ENCODE results near the gene MT3. TPM values are rescaled to one million over a fixed set of nuclear protein-coding genes. Genes with fewer than 3 reads are reported as not detected.
A peak's percentile ranks its signal among the peaks of the same experiment; 100 is the strongest.

MT3 gene
- total RNA-seq, 1 experiment from 2014 or later, result not detected

- Histone ChIP-seq H3K27ac (ENCODE audit: low read length) (no peak overlapping the region), H3K36me3 (ENCODE audit: control insufficient read depth, insufficient read depth, low read length) (no peaks in the 10 kb centered on the region), H3K9me3 (ENCODE audit: control insufficient read depth, insufficient read depth, low read depth, low read length) (no peaks in the 10 kb centered on the region), H3K4me1 (ENCODE audit: control insufficient read depth, insufficient read depth, low read length) (peaks cover 8% of the 10 kb centered on the region), H3K4me3 (ENCODE audit: low read depth in 2 of 2, low read length in 2 of 2) (no peak overlapping the region; a peak in 1 of 4 replicates), H3K27me3 (ENCODE audit: control insufficient read depth, insufficient read depth, low read length) (no peaks in the 10 kb centered on the region)
- DNase-seq (ENCODE audit: low read depth, low spot score), result no peak
- peak; percentile 82 for ATAC-seq
- intact Hi-C loops (cut with micrococcal nuclease; ENCODE audit: unreplicated experiment), result loop anchor here (2.0 kb wide), 1 partner anchor 86 kb away; no protein-coding TSS in a partner anchor
- CTCF ChIA-PET, result interaction anchor here (0.6 to 1.1 kb wide), 5 partner anchors 14 to 114 kb away, joined by 3 to 12 read pairs (median 6); no protein-coding TSS in a partner anchor
- BruUV-seq (replicated peaks), result no TSS peak
- POLR2A ChIA-PET, result no interaction called here
- in situ Hi-C loops (cut with HindIII; ENCODE audit: low pct_unique_long_range_greater_than_20kb, low sequenced_read_pairs), result no loop called here
- TF ChIP-seq, protein P1, sequence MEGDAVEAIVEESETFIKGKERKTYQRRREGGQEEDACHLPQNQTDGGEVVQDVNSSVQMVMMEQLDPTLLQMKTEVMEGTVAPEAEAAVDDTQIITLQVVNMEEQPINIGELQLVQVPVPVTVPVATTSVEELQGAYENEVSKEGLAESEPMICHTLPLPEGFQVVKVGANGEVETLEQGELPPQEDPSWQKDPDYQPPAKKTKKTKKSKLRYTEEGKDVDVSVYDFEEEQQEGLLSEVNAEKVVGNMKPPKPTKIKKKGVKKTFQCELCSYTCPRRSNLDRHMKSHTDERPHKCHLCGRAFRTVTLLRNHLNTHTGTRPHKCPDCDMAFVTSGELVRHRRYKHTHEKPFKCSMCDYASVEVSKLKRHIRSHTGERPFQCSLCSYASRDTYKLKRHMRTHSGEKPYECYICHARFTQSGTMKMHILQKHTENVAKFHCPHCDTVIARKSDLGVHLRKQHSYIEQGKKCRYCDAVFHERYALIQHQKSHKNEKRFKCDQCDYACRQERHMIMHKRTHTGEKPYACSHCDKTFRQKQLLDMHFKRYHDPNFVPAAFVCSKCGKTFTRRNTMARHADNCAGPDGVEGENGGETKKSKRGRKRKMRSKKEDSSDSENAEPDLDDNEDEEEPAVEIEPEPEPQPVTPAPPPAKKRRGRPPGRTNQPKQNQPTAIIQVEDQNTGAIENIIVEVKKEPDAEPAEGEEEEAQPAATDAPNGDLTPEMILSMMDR (IDR thresholded peaks at IDR 0.05), result peak; percentile 79
- no peak for TF ChIP-seq TCF7L2 (IDR thresholded peaks at IDR 0.05; ENCODE audit: low read depth, low read length)
Observed at GRCh38 chr16:56600398-56600999, 11.2 kb downstream of the MT3 start.

GRCh38 chr16:56601325-56601724 lies 12.0 kb downstream of the MT3 start:
- Histone ChIP-seq H3K36me3 (ENCODE audit: control insufficient read depth, insufficient read depth, low read length) (no peaks in the 10 kb centered on the region), H3K4me3 (ENCODE audit: low read depth in 2 of 2, low read length in 2 of 2) (no peak overlapping the region), H3K27ac (ENCODE audit: low read length) (no peak overlapping the region), H3K4me1 (ENCODE audit: control insufficient read depth, insufficient read depth, low read length) (peaks cover 16% of the 10 kb centered on the region), H3K9me3 (ENCODE audit: control insufficient read depth, insufficient read depth, low read depth, low read length) (no peaks in the 10 kb centered on the region), H3K27me3 (ENCODE audit: control insufficient read depth, insufficient read depth, low read length) (no peaks in the 10 kb centered on the region)
- peak; percentile 36; the same call in 1 of the 2 replicates for ATAC-seq
- no TSS peak for BruUV-seq (replicated peaks)
- in situ Hi-C loops (cut with HindIII; ENCODE audit: low pct_unique_long_range_greater_than_20kb, low sequenced_read_pairs), result no loop called here
- TF ChIP-seq SIN3A (IDR thresholded peaks at IDR 0.05; ENCODE audit: borderline replicate concordance, insufficient read depth, low read depth, low read length) (no peak), POLR2AphosphoS5 (IDR thresholded peaks at IDR 0.05; ENCODE audit: low read depth, low read length) (no peak), TCF7L2 (IDR thresholded peaks at IDR 0.05; ENCODE audit: low read depth, low read length) (no peak), REST (IDR thresholded peaks at IDR 0.05; ENCODE audit: insufficient read depth in 1 of 2, low read depth in 2 of 2, low read length in 1 of 2) (no peak)
- TF ChIP-seq, protein P1 (IDR thresholded peaks at IDR 0.05), result no peak
- no peak for DNase-seq (ENCODE audit: low read depth, low spot score)
- intact Hi-C loops (cut with micrococcal nuclease; ENCODE audit: unreplicated experiment), result loop anchor here (2.0 kb wide), 1 partner anchor 87 kb away; no protein-coding TSS in a partner anchor
- ChIA-PET CTCF (interaction anchor here (0.6 to 1.1 kb wide), 4 partner anchors 24 to 87 kb away, joined by 3 to 8 read pairs (median 6); partner anchors contain the start of gene MT1E), POLR2A (interaction anchor here (0.6 kb wide), 1 partner anchor 72 kb away, joined by 3 read pairs; no protein-coding TSS in a partner anchor)

Data from Panc1 (cell line).